ENCODE measurements around the gene SPTBN4. TPM values are rescaled to one million over a fixed set of nuclear protein-coding genes. Genes with fewer than 3 reads are reported as not detected.
"Not testable (repeated sequence)": the region's sequence is repeated elsewhere in the genome, so short reads cannot be mapped to it uniquely, and the experiment has no call there.

The SPTBN4 gene
- total RNA-seq, 1 experiment from 2014 or later = 1.9 TPM

DNA sequence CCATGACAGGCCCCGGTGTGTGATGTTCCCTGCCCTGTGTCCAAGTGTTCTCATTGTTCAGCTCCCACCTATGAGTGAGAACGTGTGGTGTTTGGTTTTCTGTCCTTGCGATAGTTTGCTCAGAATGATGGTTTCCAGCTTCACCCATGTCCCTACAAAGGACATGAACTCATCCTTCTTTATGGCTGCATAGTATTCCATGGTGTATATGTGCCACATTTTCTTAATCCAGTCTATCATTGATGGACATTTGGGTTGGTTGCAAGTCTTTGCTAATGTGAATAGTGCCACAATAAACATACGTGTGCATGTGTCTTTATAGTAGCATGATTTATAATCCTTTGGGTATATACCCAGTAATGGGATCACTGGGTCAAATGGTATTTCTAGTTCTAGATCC, 80.4 kb downstream of the SPTBN4 start:
- intact Hi-C loops (cut with micrococcal nuclease); POLR2A ChIA-PET (ENCODE audit: unreplicated experiment); CTCF ChIA-PET: not testable (repeated sequence)

DNA sequence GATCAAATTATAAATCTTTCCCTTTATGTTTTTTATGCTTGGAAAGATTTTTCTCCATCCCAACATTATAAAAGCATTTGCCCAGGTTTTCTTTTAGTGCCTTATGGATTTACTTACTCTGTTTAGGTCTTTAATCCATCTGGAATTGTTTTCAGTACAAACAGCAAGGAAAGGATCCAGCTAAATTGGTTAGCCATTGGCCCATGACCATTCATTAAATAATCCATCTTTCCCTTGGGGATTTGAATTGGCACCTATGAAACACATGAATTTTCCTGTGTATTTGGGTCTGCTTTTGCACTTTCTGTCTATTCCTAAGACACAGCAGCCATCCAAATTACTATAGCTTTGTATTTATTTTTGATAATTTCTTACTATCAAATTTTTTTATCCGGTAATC, 81.0 kb downstream of the SPTBN4 start:
- TF ChIP-seq, protein P1, sequence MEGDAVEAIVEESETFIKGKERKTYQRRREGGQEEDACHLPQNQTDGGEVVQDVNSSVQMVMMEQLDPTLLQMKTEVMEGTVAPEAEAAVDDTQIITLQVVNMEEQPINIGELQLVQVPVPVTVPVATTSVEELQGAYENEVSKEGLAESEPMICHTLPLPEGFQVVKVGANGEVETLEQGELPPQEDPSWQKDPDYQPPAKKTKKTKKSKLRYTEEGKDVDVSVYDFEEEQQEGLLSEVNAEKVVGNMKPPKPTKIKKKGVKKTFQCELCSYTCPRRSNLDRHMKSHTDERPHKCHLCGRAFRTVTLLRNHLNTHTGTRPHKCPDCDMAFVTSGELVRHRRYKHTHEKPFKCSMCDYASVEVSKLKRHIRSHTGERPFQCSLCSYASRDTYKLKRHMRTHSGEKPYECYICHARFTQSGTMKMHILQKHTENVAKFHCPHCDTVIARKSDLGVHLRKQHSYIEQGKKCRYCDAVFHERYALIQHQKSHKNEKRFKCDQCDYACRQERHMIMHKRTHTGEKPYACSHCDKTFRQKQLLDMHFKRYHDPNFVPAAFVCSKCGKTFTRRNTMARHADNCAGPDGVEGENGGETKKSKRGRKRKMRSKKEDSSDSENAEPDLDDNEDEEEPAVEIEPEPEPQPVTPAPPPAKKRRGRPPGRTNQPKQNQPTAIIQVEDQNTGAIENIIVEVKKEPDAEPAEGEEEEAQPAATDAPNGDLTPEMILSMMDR (conservative IDR thresholded peaks at IDR 0.05; ENCODE audit: low read depth, low read length) = no peak
- TF ChIP-seq EZH2 (IDR thresholded peaks at IDR 0.05; ENCODE audit: low read length, unreplicated experiment) (no peak), EZH2phosphoT487 (IDR thresholded peaks at IDR 0.05; ENCODE audit: borderline replicate concordance, low read length) (no peak)
- no peak for ATAC-seq
- no peak for DNase-seq
- no peak overlapping the region for H3K4me3 ChIP-seq (ENCODE audit: low read length)
- no peak overlapping the region for H3K9ac ChIP-seq (ENCODE audit: low read length)
- no peak overlapping the region for H3K27ac ChIP-seq (ENCODE audit: low read length)
- no peaks in the 10 kb centered on the region for H3K27me3 ChIP-seq (ENCODE audit: low read length)
- no peaks in the 10 kb centered on the region for H4K20me1 ChIP-seq (ENCODE audit: low read length)
- intact Hi-C loops (cut with micrococcal nuclease) = no loop called here
- H3K4me2 ChIP-seq (ENCODE audit: low read length) = no peak overlapping the region
- H3K9me3 ChIP-seq (ENCODE audit: low read length) = no peaks in the 10 kb centered on the region
- no peaks in the 10 kb centered on the region for H3K9me2 ChIP-seq (replicated peaks; ENCODE audit: low read length)
- CTCF ChIA-PET = no interaction called here
- no peaks in the 10 kb centered on the region for H3K79me2 ChIP-seq (ENCODE audit: low read length)
- no peaks in the 10 kb centered on the region for H3F3A ChIP-seq (ENCODE audit: low read length, unreplicated experiment)
- H3K36me3 ChIP-seq (ENCODE audit: low read depth, low read length) = no peaks in the 10 kb centered on the region
- BruUV-seq (replicated peaks) = no TSS peak
- POLR2A ChIA-PET (ENCODE audit: unreplicated experiment) = no interaction called here
- no peaks in the 10 kb centered on the region; the same call in 1 of the 2 replicates for H3K4me1 ChIP-seq (ENCODE audit: insufficient read depth, low read length)
- no peak overlapping the region for H2AFZ ChIP-seq (ENCODE audit: low read length)

More for the DNA sequence above, 80.4 kb downstream of the SPTBN4 start:
- H3K79me2 ChIP-seq (ENCODE audit: low read length); H3K4me1 ChIP-seq (ENCODE audit: insufficient read depth, low read length); BruUV-seq (replicated peaks); DNase-seq; H3K27ac ChIP-seq (ENCODE audit: low read length); H3K4me3 ChIP-seq (ENCODE audit: low read length); H3K4me2 ChIP-seq (ENCODE audit: low read length); H3K9ac ChIP-seq (ENCODE audit: low read length); H3K27me3 ChIP-seq (ENCODE audit: low read length); H3F3A ChIP-seq (ENCODE audit: low read length, unreplicated experiment); H4K20me1 ChIP-seq (ENCODE audit: low read length); H3K36me3 ChIP-seq (ENCODE audit: low read depth, low read length); H2AFZ ChIP-seq (ENCODE audit: low read length); ATAC-seq; H3K9me2 ChIP-seq (replicated peaks; ENCODE audit: low read length); H3K9me3 ChIP-seq (ENCODE audit: low read length): not testable (repeated sequence)

DNA sequence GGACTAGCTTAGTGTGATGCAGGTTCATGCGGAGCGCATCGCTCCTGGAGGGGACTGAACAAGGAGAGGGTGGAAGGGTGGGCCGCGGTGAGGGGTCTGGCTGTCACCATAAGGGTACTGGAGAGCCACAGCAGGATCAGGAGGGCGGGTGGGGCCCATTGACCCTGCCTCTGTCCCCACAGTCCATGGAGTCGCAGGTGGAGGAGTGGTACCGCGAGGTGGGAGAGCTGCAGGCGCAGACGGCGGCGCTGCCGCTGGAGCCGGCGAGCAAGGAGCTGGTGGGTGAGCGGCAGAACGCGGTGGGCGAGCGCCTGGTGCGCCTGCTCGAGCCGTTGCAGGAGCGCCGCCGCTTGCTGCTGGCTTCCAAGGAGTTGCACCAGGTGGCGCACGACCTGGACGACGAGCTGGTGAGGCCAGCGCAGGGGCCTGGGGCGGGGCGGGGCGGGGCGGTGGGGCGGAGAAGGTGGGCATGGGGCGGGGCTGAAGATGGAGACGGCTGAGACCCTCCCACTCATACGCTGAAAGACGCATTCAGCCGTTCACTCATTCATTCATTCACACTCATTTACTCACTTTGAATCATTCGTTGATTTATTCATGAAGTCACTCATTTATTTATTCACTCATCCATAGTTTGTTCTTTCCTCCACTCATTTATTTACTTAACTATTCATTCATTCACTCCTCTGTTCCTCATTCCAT, 82.4 kb downstream of the SPTBN4 start:
- peak; percentile 90 for ATAC-seq
- no peak overlapping the region for H3K27ac ChIP-seq (ENCODE audit: low read length)
- intact Hi-C loops (cut with micrococcal nuclease) = loop anchor here (1.0 kb wide), 1 partner anchor 49 kb away; no protein-coding TSS in a partner anchor
- H3K36me3 ChIP-seq (ENCODE audit: low read depth, low read length) = no peaks in the 10 kb centered on the region
- peak overlapping the region; percentile 49; the same call in 1 of the 2 replicates for H3K4me3 ChIP-seq (ENCODE audit: low read length)
- no peaks in the 10 kb centered on the region for H3K27me3 ChIP-seq (ENCODE audit: low read length)
- no peaks in the 10 kb centered on the region for H3F3A ChIP-seq (ENCODE audit: low read length, unreplicated experiment)
- no TSS peak for BruUV-seq (replicated peaks)
- H3K9me2 ChIP-seq (replicated peaks; ENCODE audit: low read length) = no peaks in the 10 kb centered on the region
- no peaks in the 10 kb centered on the region for H4K20me1 ChIP-seq (ENCODE audit: low read length)
- no peak for TF ChIP-seq EZH2 (IDR thresholded peaks at IDR 0.05; ENCODE audit: low read length, unreplicated experiment)
- TF ChIP-seq, protein P1 (conservative IDR thresholded peaks at IDR 0.05; ENCODE audit: low read depth, low read length) = peak; percentile 40; the same call in 1 of the 2 replicates
- ChIA-PET CTCF (interaction anchor here (0.5 to 1.0 kb wide), 5 partner anchors 17 to 90 kb away, joined by 3 to 26 read pairs (median 8); partner anchors contain the start of gene BLVRB), POLR2A (ENCODE audit: unreplicated experiment) (interaction anchor here (0.6 kb wide), 1 partner anchor 83 kb away, joined by 3 read pairs; no protein-coding TSS in a partner anchor)
- H3K4me2 ChIP-seq (ENCODE audit: low read length) = peak overlapping the region; percentile 75
- peak; percentile 68 for DNase-seq
- H2AFZ ChIP-seq (ENCODE audit: low read length) = peak overlapping the region; percentile 77
- H3K79me2 ChIP-seq (ENCODE audit: low read length) = no peaks in the 10 kb centered on the region
- H3K9ac ChIP-seq (ENCODE audit: low read length) = no peak overlapping the region
- H3K4me1 ChIP-seq (ENCODE audit: insufficient read depth, low read length) = no peaks in the 10 kb centered on the region; the same call in 1 of the 2 replicates
- H3K9me3 ChIP-seq (ENCODE audit: low read length) = no peaks in the 10 kb centered on the region
